Psoas muscle (tissue), 8 donors: ENCODE data around the gene CDC42EP3. TPM values are rescaled to one million over a fixed set of nuclear protein-coding genes. Genes with fewer than 3 reads are reported as not detected.

ENCODE experiments used
- ATAC-seq, 4 donors: fragments of 200-7000 bp; cut with Tn5 transposase; one replicate each; pipeline ENCODE4 v1.9.1; 2020; ENCODE audit warnings: moderate library complexity in 3 of 4, mild to moderate bottlenecking in 2 of 4
- DNase-seq, 2 donors: peaks; one replicate each; pipeline ENCODE4 v3.0.0-alpha.2; 2020
- H3K27ac ChIP-seq: fragments of 200-600 bp; one replicate; pipeline ENCODE4 v1.8.0; 2022
- H3K27me3 ChIP-seq, 3 donors: fragments of 200-600 bp in 1 of 3; one replicate each; pipeline versions ENCODE4 v1.6.1 to v1.8.0; 2013 to 2022; ENCODE audit warnings: low read length in 2 of 3, mild to moderate bottlenecking in 2 of 3, moderate library complexity in 1 of 3; ENCODE audit not compliant: insufficient read depth in 3 of 3
- H3K36me3 ChIP-seq, 2 donors: fragments of 200-600 bp in 1 of 2; one replicate each; pipeline versions ENCODE4 v1.6.1 to v1.8.0; 2013 to 2022; ENCODE audit warnings: low read depth in 1 of 2, mild to moderate bottlenecking in 1 of 2, moderate library complexity in 1 of 2; ENCODE audit not compliant: insufficient read depth in 1 of 2
- H3K4me1 ChIP-seq: fragments of 200-600 bp; one replicate; pipeline ENCODE4 v1.8.0; 2022
- H3K4me3 ChIP-seq: fragments of 200-600 bp; one replicate; pipeline ENCODE4 v1.8.0; 2022; ENCODE audit warnings: mild to moderate bottlenecking
- H3K9me3 ChIP-seq: fragments of 200-600 bp; one replicate; pipeline ENCODE4 v1.8.0; 2022
- whole genome bisulfite sequencing, 3 donors: extraction: QIAGEN DNeasy Blood & Tissue Kit; methylation state at CpG; one replicate each; pipeline versions ENCODE4 v1.1.6 to v1.1.7; 2013; 5-methylcytosine and 5-hydroxymethylcytosine counted together
- intact Hi-C, 2 donors: fragments of 100-400 bp; cut with DNase I; formaldehyde crosslinking; loops; one replicate each; pipeline versions ENCODE4 v1.11.0 to v1.14.2; 2022
- polyA plus RNA-seq, 3 donors: library from polyadenylated mRNA; stranded (reverse); fragments of 200-250 nt; gene quantifications; one replicate each; pipeline ENCODE4 v1.2.3, GENCODE V29; 2013
- total RNA-seq, 4 donors: library from RNA; stranded (reverse); fragmentation: NEBNext Ultra II Directional in 2 of 4; extraction: Animal tissue kit (Norgen Biotek cat#: 25700) in 2 of 4; gene quantifications; one replicate each; pipeline versions ENCODE4 v1.2.1 to v1.2.4, GENCODE V29; 2021 to 2023
- TF ChIP-seq, protein P1 (sequence below): fragments of 200-600 bp; IDR thresholded peaks from one replicate; pipeline ENCODE4 v1.8.0; 2022; ENCODE audit warnings: antibody characterized with exemption
- donor health status: healthy with polysubstance abuse.
- donor health status: DM: no; HTN: no; CAD: no; lungs with moderate emphysema.
- donor health status: Bipolar disorder and iron deficiency.
- donor health status: healthy.
- donor health status: DM: yes; HTN: yes; CAD: no.
- donor health status: DM: no; HTN: no; CAD: no.
- donor health status: DM: no; HTN: no; CAD: no.
- donor health status: DM: yes; HTN: yes; CAD: no.

Gene CDC42EP3
- total and polyA plus RNA-seq, 7 donors: 8.8 to 174 (median 50.9) TPM

DNA sequence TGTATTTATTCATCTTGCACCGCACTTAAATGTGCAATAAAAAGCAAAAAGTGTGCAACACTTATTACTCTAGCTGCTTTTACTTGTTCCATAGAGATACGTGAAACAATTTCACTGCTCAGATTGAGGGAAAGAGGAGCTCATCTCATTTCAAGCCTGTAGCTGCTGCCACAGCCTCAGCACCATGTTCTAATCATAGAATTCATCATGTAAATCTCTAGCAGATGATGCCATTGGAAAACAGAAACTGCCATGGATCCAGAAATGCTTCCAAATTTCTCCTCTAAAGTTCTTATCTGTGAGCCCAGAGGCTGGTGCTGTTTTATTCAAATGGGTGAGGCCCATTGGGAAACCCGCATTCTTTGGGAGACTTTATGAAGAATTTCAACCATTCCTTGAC, 2.0 kb downstream of the CDC42EP3 start:
- peak overlapping the region; percentile 100 for H3K27ac ChIP-seq
- 62 to 79% (median 73%) methylated on average over 3 of the region's 3 CpGs for WGBS, 3 donors
- peaks cover 51% of the 10 kb centered on the region for H3K4me1 ChIP-seq
- H3K9me3 ChIP-seq: no peaks in the 10 kb centered on the region
- intact Hi-C loops: loop anchor here in 1 of 2 donors (10.0 kb wide), 1 partner anchor 255 kb away; no protein-coding TSS in a partner anchor
- no peak for ATAC-seq
- DNase-seq: no peak
- TF ChIP-seq, protein P1, sequence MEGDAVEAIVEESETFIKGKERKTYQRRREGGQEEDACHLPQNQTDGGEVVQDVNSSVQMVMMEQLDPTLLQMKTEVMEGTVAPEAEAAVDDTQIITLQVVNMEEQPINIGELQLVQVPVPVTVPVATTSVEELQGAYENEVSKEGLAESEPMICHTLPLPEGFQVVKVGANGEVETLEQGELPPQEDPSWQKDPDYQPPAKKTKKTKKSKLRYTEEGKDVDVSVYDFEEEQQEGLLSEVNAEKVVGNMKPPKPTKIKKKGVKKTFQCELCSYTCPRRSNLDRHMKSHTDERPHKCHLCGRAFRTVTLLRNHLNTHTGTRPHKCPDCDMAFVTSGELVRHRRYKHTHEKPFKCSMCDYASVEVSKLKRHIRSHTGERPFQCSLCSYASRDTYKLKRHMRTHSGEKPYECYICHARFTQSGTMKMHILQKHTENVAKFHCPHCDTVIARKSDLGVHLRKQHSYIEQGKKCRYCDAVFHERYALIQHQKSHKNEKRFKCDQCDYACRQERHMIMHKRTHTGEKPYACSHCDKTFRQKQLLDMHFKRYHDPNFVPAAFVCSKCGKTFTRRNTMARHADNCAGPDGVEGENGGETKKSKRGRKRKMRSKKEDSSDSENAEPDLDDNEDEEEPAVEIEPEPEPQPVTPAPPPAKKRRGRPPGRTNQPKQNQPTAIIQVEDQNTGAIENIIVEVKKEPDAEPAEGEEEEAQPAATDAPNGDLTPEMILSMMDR: no peak
- peak overlapping the region; percentile 98 for H3K4me3 ChIP-seq
- no peaks in the 10 kb centered on the region for H3K27me3 ChIP-seq
- H3K36me3 ChIP-seq: peaks cover 0 to 37% of the 10 kb centered on the region in 2 donors

DNA sequence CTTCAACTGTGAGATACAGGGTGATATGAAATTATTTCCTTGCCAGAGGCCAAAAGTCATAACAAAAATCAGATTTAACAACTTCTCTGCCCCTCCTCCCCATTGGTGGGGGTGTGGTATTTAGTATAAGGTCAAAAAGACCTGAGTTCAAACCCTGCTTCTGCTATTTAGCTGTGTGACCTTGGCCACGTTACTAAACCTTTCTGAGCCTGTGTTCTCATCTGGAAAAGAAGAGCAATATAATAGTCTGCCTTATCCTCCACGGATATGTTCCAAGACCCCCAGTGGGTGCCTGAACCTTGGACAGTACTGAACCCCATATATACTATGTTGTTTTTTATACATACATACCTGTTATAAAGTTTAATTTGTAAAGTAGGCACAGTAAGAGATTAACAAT, 3.7 kb downstream of the CDC42EP3 start:
- H3K4me3 ChIP-seq: peak overlapping the region; percentile 98
- intact Hi-C loops: loop anchor here in 1 of 2 donors (10.0 kb wide), 1 partner anchor 253 kb away; no protein-coding TSS in a partner anchor
- H3K4me1 ChIP-seq: peaks cover 61% of the 10 kb centered on the region
- 83 to 88% (median 85%) methylated on average over 2 of the region's 2 CpGs for WGBS, 3 donors
- H3K27me3 ChIP-seq: no peaks in the 10 kb centered on the region
- no peaks in the 10 kb centered on the region for H3K9me3 ChIP-seq
- ATAC-seq (no peak), DNase-seq (no peak)
- TF ChIP-seq, protein P1: no peak
- H3K36me3 ChIP-seq: peaks cover 0 to 54% of the 10 kb centered on the region in 2 donors
- peak overlapping the region; percentile 100 for H3K27ac ChIP-seq

- DNase-seq (no peak), ATAC-seq (no peak)
- Histone ChIP-seq H3K36me3 (peaks cover 0 to 63% of the 10 kb centered on the region in 2 donors), H3K4me3 (peak overlapping the region; percentile 98), H3K9me3 (no peaks in the 10 kb centered on the region), H3K4me1 (peaks cover 71% of the 10 kb centered on the region), H3K27ac (peak overlapping the region; percentile 90), H3K27me3 (no peaks in the 10 kb centered on the region)
- TF ChIP-seq, protein P1: no peak
- intact Hi-C loops: loop anchor here in 1 of 2 donors (10.0 kb wide), 1 partner anchor 252 kb away; no protein-coding TSS in a partner anchor
- 72 to 80% (median 73%) methylated on average over 2 of the region's 2 CpGs for WGBS, 3 donors
These were observed 4.7 kb downstream of the CDC42EP3 start for GRCh38 chr2:37666772-37667171.

- H3K36me3 ChIP-seq: peaks cover 0 to 73% of the 10 kb centered on the region in 2 donors
- WGBS, 3 donors: 47 to 65% (median 52%) methylated on average over 11 of the region's 11 CpGs
- peak overlapping the region; percentile 90 for H3K27ac ChIP-seq
- DNase-seq (no peak), ATAC-seq (peak in 3 of 4 donors; percentile 48 to 53 (median 52))
- H3K4me3 ChIP-seq: peak overlapping the region; percentile 98
- H3K9me3 ChIP-seq: no peaks in the 10 kb centered on the region
- TF ChIP-seq, protein P1: no peak
- peaks cover 81% of the 10 kb centered on the region for H3K4me1 ChIP-seq
- no peaks in the 10 kb centered on the region for H3K27me3 ChIP-seq
- intact Hi-C loops: loop anchor here in 1 of 2 donors (10.0 kb wide), 1 partner anchor 251 kb away; no protein-coding TSS in a partner anchor
These were observed 5.7 kb downstream of the CDC42EP3 start for GRCh38 chr2:37665604-37666362.
